CD4-positive, alpha-beta T cell treated with Interleukin-2 at 100 ng/mL for 4 hours (primary cell): Measurements from ENCODE around the gene ADAMTS12.

Experiments
- DNase-seq: peaks from one replicate; pipeline ENCODE4 v3.0.0-alpha.2; 2020; ENCODE audit warnings: low spot score

The ADAMTS12 gene

DNA sequence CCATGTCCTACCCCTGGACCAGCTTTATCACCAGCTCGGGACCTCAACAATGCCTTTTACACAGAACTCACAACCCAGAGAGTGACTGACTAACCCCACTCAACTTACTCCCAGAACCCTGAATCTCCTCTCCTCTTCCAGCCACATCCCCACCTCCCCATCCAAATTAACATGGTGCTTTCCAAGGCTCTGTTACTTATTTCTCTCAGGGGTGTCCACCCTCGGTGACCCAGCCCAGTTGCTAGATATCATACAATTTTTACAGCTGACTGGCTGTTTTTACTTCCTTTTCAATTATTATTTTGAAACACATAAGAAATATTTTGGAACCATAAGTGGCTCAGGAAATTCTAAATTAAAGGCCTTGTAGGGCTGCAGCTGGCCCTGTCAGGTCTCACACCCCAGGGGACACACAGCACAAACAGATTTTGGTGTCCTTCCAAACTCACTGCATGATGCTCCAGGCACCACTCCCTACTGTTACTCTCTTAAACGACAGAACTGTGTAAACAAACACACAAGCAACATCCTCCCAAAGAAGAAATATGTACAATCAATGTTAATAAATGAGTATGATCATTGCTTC, 180.6 kb downstream of the ADAMTS12 start:
- no peak for DNase-seq

DNA sequence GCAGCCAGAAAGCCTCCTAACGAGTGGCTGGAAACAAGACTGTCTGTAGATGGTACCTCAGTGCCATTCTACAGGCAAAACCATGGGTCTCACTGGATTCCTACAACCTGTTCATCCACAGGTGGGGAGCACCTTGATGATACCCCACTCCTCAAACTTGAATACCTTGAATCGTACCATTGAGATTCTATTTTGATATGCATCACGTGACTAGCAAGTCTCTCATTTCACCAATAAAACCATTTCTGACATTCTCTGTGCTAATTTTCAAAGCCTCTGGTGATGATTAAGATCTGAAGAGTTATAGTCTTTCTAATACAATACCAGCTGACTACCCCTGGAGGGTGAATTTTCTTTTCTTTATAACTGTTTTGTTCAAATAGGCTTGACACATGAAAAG, 188.9 kb downstream of the ADAMTS12 start:
- DNase-seq, result no peak

DNA sequence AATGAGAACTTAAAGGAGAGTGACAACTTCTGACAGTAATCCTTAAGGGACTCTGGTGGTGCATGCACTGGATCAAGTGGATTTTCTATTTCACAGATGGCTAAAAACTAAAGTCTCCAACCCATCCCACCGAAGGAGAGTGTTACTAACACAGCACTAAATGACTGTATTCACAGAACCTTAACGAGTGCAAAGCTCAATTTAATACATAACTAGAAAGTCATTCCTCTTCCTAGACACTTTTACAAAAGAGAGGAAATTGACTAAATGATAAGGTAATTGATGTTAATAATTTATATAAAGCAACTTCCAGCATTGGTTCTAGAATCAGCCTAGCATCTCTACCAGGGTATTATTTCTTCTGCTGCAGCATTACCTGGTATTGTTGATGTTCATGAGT, 189.8 kb downstream of the ADAMTS12 start:
- no peak for DNase-seq

DNA sequence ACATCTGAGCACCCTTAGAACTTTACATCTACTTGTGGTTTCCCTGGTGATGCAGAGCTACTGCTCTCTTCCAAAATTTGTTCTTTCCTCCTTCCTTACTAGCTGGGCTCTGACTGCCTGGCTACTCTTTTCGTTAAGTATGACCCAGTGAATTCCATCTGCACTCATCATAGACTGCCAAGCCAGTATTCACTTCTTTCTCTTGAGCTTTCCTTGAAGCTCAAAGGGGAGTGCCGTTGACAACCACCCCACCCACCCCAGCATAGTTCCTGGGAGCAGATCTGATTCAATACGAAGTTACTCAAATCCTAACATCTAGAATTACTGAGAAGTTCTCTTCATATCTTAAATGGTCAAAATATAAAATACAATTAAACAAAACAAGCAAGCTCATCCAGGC, 190.5 kb downstream of the ADAMTS12 start:
- no peak for DNase-seq

DNA sequence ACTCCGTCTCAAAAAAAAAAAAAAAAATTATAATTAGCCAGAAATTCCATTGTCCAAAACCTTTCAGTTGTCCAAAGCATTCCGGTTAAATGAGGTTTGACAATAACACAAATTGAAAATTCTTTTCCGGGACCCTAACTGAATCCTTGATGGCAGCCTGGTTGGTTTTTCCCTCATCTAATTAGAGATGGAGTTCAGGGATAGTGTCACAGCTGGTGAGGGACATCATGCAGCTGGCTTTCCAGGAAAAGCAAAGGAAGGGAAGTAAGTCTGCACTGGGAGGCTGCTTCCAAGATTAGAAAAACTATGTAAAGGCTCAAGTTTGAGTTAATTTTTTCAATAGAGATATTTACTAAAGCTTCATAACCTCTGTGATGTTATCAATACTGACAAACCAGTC, 195.4 kb downstream of the ADAMTS12 start:
- DNase-seq, result no peak

DNA sequence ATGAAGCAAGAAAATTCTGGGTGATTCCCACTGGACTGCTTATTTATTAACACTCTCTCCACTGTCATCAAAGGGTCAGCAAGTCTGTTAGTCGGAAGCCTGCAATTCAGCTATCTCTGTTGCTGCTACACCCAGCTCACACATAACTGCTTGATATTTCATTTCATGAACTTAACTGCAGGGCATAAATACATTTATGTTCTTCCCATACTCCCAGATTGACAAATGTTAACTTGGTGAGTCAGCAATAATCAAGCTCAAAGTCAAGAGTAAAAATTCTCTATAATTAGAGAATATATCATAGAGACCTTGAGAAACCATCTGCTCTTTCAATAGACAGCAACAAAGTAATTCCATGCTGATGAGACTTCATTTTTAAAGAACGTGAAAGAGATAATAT, 198.8 kb downstream of the ADAMTS12 start:
- no peak for DNase-seq

DNA sequence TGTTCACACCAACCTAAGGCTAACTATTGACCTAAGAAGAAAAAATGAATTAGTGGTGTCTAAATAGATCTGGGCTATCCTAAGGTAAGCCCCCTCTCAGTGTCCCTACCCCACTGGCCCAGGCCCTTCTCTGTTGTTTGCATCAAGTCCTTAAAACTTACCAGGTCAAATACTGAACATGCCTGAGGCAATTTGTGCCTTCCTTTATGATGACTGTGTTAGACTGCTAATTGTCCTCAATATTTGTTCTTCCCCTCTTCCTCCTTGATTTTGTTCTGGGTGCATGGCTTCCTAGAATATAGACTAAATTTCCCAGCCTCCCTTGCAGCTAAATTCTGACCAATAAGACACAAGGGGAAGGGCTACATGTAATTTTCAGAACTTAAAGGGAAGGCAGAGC, 199.9 kb downstream of the ADAMTS12 start:
- DNase-seq, result no peak

DNA sequence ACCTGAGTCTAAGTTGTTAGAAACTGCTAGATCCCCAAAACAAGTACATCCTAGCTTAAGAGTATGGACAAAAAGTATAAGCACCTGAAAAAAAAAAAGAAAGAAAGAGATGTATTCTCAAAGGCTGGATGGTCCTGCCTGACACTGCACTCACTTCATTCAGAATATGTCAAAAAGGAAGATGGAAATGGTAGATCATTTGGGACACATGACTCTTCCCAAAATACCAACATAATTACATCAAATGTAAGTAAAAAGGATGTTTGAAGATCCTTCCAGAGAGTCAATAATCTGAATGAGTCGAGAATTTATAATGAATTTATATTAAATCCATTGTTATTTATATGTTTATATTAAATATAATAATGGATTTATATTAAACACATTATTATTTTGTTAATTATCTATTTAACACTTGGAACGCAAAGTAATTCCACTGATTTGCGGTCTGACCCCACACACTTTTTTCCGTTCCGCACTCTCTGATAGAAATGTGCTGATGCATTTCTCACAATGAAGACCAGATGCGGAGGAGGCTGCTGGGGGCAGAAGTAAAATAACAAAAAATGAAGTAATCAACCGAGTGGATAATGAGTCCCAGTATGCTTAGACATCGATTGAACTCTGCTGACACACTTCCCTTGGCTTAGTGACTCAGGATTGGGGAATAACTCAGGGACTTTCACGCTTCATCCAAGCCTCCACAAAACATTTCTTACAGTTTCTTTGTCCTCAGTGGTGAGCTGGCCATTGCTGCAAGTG, 201.2 kb downstream of the ADAMTS12 start:
- DNase-seq, result no peak

DNA sequence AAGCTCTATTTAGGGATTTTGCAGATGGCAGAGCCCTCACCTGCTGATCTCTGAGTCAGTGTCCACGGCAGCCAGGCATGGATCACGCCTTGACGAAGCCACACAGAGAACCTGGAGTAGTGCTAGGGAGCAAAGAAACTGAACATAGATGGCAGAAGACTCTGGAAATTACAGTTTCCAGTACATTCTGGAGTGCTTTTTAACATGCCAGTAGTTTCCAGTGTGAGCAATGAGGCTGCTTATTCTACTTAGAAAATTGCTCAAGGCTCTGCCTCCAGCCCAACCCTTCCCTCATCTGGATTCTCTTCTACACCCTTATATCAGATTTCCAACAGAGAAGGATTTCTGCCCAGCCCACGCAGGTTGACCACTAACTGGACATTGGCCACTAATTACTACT, 203.3 kb downstream of the ADAMTS12 start:
- no peak for DNase-seq

DNA sequence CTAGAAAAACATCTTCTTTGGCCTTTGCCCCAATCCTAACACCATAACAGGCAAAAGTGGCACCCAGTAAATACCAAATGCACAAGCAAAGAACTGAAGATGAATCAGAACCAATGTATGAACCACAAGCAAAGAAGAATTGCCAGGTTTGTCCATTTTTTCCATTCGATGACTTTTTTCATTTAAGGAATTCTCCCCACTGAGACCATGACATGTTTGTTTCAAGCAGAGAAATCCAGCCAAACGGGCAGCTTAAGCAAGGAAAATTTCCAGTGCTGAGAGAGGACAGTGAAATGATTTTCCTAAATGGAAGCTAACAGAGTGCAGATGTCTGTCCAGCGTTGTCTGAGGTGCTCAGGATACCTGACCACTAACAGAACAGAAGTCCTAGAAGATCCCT, 203.7 kb downstream of the ADAMTS12 start:
- DNase-seq, result no peak

DNA sequence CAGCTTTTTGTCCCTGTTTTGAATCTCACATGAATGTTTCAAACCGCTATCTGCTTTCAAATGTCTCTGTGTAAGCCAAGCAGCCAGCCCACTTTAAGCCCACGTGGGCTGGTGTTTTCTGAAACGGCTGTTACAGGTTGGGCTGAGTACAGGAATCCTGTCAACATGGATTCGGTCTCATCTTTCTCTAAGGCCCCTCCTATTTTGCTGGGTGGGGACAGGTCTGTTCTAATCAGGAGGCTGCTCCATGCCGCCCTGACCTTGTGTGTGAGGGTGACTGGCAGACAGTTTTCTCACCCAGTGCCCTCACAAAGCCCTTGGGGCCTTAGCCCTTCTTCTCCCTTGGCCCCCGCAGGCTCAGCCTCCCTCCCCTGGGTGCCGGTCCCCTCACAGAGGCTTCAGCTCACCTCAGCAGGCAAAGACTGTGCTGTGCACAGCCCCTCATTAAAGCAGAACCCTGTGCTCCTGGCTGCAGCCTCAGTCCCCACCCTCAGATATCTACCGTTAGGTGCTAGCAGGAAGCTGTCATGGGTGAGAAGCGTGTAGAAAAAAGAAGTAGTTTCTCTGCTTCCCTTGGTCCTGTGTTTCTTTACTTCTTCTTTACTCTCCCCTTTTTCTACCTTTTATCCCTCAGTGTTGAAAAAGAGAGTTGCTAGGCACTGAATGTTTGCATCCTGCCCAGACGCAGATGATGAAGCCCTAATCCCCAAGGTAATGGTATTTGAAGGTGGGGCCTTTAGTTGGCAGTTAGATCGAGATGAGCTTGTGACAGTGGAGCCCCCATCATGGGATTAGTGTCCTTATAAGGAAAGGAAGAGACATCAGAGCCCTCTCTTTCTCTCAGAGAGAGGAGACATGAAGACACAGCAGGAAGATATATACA, 205.7 kb downstream of the ADAMTS12 start:
- no peak for DNase-seq

DNA sequence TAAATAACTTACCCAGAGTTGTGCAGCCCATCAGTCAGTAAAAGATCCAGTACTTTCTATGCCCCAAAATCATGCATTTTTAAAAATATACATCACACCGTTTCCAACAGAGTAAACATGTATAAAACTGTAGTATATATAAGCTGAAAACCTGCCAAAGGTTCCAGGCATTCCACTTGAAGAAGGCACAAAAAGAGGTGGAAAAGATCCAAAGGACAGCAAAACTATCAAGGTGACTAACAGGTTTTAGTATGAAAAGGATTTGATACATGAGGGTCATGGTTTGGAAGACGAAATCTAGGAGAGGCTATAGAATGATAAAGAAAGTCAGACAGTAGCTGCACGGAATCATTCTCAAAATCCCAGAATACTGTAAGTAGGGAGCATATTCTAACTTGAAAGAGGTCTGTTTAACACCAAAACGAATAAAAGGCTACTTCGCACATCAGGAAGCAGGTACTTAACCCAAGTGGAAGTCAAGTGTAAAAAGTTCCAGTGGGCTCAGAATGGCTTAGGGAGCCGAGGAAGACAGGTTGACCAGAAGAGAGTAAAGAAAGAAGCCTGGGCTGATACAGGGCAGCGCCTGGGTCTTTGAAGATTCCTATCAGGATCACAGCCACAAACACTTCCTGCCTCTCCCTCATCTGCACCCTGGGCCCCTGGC, 207.2 kb downstream of the ADAMTS12 start:
- DNase-seq, result no peak

DNA sequence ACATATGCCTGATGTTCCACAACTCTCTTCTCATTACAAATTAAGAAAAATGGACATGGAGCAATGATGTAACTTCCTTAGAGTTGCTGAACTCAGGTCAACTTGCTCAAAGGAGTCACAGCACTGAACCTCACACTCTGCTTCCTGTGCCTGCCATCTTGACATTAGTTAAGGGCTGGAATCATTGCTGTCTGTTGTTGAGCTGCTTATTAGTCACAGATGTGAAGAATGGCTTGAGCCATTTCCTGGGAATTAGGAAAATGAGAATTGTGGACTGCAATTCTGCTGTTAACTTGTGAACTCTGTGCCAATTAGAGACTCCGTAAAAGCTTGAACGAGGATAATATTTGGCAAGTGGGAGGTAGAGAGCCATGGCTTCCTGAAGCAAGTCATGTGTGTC, 212.0 kb downstream of the ADAMTS12 start:
- DNase-seq, result no peak

DNA sequence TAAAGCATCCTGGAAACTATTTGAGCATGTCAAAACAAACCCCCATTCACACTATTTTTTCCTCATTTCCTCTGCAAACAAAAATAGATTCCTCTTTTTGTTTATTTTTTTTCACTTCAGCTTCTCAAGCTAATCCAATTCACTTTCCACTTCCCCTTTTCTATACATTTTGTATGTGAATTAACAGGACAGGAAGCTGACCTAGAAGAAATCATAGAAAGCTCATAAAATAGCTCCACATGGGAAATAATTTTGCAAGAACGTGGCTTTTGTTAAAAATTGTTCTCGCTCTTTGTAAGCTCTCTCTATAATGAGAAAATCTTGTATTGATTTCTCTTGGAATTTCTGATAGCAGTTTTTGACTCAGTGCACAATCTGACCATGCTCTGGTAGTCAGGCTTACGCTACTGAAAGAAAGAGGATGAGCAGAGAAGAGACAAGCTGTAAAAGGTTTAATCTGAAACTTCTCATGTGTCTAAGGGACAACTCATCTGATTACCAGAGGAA, 215.8 kb downstream of the ADAMTS12 start:
- no peak for DNase-seq

DNA sequence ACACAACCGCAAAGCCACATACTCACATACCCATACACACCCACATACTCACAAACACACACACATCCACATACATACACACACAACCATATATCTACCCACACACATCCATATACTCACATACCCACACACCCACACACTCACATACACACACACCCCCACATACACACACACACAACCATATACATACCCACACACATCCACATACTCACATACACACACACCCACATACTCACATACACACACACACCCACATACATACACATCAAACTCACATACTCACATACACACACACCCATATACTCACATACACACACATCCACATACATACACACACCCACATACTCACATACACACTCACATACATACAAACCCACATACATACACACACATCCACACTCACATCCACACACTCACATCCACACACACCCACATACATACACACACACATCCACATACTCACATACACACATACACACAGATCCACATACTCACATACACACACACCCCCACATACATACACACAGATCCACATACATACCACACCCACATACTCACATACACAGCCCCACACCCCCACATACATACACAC, 220.0 kb downstream of the ADAMTS12 start:
- no peak for DNase-seq

DNA sequence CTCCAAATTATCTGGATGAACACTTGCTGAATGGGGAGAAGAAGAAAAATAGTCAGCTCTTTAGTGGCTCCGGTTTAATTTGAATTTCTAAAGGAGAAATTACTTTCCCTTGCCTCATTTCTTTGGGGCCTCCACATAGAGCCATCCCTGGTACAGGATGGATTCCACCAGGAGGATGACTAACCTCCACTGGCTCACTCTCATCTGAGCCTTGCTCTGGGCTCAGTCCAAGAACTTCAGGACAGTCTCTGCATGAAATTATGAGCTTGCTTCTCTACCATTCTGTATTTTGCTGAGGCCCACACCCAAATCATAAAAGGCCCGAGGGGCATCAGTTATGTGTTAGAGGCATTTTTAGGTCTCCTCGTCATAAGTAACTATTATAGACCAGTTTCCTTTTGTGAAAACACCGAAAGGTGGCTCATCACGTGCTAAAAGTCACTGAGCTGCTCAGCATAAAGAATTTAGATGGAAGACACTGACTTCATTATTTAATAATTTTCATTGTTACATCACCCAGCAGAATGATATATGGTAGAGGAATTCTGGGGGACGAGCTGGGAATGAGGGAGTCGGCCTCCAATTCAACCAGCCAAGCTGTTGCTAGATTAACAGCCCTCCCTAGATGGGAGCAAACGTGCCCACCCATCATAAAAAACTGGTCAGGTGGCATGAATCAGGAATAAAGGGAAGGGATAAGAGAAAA, 228.9 kb downstream of the ADAMTS12 start:
- no peak for DNase-seq

DNA sequence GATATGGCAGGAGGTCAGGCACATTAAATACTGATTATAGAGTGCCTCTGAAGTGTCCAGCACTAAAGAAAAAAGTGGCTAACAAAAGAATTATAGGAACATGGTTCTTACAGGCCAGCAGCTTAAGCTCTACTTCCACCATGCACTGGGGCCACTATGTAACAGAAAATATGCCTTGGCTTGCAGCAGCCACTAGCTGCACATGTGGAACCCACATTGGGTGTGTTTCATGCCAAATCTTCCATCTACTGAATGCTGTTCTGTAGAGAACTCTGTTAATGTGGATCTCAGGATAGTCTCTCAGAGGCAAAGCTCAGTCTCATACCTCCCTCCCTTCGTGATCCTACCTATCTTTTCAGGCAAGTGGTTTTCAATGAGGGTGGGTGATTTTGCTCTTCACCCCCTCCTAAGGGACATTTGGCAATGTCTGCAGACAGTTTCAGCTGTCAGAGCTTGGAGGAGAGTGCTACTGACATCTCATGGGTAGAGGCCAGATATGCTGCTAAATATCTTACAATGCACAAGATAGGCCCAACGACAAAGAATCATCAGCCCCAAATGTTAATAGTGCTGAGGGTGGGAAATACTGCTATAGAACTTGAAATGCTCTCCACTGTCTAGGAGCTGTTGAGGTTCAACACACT, 232.1 kb downstream of the ADAMTS12 start:
- no peak for DNase-seq

DNA sequence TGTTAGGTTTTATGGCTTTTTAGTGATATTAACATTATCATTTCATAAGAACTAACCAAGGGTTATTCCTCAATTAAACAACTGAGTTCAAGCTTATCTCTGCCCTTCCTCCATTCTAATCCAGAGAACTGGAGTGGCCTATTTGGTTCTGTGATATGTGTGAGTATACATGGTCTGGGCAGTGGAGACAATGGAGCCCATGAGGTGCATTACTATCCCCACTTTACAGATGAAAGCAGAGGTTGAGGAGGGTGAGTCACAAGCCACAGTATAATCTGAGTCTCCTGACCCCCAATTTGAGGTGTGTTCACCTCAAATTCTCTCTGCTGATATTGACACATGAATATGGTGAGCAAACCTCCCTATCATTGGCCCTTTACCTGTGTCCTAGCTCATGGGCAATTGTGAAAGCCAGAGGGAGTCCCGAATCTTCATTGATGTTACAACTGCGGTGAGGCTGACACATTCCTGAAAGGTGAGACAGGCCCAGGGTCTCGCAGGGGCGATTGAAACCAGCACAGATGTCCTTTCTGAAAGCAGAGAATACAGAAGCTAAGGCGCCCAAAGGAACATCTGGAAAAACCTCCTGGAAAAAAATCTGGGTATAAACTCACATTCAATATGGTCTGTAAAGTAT, 233.9 kb downstream of the ADAMTS12 start:
- no peak for DNase-seq

DNA sequence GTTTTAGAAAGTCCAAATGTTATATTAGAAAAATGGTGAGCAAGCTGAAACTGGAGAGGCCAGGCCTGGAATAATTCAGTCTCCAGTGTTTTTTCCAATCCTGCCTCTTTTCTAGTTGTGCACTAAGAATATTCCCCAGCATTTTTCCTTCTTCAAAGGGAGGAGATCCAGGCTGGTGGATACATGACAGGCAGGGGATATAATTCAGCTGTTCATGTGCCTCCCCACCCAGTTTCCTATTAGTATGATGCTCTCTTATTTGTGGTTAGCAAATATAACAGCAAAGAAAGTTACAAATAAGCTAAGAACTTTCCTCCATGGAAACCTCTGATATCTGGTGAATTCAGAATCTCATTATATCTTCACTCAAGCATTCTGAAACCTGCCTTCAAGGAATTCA, 234.6 kb downstream of the ADAMTS12 start:
- DNase-seq, result no peak

DNA sequence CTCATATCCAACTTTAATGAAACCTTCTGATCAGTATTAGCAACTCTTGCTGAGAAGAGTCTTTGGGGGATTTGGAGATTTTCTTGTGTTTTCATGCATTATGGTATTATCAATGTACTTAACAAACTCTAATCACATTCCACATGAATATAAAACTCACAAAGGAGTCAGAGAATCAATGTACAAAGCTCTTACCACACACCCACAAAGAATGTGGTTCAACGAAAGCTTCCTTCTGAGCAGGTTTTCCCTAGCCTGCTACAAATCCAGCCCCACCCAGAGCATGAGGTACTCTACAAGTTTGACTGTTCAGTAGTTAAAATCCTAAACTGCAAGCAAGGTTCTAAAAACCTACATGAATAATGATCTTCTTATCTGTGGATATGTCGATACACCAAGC, 240.9 kb downstream of the ADAMTS12 start:
- no peak for DNase-seq
